Fibroblast of skin of right quadriceps (primary cell): ENCODE measurements around the gene GFER.
"Not testable (repeated sequence)": the region's sequence is repeated elsewhere in the genome, so short reads cannot be mapped to it uniquely, and the experiment has no call there.

Source experiments
- DNase-seq: peaks from one replicate; pipeline ENCODE4 v3.0.0-alpha.2; 2013

The GFER gene

DNA sequence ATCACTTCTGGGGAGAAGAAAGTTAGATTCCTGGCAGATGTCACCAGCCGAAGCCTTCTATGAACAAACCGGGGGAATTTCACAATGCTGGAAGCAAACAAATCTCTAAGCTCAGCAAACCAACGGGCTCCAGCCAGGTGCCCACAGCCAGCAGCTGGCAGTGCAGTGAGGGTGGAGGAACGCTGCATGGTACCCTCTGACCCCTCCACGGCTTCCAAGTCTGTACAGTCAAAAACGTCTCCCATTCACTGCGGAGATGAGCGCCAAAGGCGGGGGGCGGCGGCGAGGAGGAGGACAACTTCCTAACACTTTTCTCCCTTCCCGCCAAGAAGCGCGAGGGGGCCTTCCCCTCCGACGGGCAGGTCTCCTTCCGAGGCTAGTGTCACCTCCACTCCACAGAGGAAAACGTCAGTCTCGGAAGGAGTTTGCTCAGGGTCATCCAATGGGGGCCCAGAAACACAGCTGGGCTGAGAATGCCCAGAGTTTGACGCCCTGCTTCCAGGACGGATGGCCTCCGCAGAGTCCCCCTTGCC lies 24.7 kb downstream of the GFER start:
- peak; percentile 11 for DNase-seq

DNA sequence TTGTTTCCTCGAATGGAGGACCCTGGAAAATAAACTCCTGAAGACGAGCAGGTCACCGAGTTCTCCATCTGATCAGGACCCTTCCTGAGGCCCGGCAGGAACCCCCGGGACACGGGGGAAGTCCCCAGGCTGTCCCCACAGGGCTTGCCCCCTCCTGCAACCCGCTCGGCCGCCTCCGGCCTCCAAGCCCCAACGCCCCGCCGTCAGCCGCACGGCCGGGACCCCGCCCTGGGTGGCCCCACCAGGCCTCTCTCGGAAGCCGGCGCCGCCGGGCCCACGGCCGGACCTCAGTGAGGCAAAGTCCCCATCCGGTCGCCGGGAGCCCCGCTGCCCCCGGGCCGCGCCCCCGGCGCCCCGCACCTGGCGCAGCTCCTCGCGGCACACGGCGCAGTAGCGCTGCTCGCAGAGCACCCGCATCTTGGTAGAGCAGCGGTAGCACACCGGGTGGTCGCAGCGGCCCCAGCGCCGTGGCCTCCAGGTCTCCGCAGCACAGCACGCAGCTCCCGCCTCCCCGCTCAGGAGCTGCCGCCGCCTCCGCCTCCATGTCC lies 25.2 kb downstream of the GFER start:
- DNase-seq, result no peak

DNA sequence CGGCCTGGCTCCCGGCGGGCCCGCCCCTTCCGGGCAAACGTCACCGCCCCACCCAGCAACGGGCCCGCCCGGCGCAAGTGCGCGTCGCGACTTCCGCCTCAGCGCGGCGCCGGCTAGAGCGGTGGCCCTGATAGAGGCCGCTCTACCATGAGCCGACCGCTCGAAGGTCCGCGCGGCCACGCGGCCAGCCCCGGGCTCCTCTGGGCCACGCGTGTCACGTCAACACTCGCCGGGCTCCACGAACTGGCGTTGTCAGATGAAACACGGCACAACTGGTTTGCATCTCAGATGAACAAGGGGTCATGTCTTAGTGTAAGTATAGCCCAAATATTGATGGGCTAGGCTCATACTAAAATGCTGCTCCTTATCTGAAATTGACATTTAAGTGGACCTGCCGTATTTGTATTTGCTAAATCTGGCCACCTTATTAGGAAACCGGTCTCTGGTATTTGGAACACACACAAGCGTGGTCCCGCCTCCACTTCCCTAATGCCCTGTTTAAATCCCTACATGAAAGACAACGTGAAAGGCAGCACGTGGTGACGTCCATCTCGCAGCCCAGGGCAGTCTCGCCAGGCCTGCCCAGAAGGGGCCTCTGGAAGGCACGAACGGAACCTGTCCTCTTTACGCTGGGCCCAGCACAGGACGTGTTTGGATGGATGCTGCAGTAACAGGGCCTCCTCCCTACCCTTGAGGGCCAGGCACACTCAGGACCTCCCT lies 26.0 kb downstream of the GFER start, which contains the start of gene ZNF598:
Gene ZNF598 (minus strand): TSS at position 31 of the 720 bp plus-strand sequence.
- DNase-seq, result peak; percentile 88

DNA sequence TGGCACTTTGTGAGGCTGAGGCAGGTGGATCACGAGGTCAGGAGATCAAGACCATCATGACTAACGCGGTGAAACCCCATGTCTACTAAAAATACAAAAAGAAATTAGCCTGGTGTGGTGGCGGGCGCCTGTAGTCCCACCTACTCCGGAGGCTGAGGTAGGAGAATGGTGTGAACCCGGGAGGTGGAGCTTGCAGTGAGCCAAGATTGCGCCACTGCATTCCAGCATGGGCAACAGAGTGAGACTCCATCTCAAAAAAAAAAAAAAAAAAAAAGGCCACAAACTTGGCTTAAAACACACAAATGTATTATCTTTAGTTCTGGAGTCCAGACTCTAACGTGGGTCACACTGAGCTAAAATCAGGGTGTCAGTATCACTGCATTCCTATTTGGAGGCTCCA lies 27.7 kb downstream of the GFER start:
- not testable (repeated sequence) for DNase-seq

DNA sequence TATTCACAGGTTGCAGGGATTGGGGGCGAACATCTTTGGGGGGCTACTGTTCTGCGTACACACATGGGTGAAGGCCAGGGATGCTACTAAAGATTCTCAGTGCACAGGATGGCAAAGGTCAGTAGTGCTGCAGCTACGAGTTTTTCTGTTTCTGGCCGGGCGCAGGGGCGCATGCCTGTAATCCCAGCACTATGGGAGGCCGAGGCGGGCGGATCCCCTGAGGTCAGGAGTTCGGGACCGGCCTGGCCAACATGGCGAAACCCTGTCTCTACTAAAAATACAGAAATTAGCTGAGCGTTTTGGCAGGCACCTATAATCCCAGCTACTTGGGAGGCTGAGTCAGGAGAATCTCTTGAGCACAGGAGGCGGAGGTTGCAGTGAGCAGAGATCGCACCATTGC lies 29.5 kb downstream of the GFER start:
- DNase-seq, result no peak

DNA sequence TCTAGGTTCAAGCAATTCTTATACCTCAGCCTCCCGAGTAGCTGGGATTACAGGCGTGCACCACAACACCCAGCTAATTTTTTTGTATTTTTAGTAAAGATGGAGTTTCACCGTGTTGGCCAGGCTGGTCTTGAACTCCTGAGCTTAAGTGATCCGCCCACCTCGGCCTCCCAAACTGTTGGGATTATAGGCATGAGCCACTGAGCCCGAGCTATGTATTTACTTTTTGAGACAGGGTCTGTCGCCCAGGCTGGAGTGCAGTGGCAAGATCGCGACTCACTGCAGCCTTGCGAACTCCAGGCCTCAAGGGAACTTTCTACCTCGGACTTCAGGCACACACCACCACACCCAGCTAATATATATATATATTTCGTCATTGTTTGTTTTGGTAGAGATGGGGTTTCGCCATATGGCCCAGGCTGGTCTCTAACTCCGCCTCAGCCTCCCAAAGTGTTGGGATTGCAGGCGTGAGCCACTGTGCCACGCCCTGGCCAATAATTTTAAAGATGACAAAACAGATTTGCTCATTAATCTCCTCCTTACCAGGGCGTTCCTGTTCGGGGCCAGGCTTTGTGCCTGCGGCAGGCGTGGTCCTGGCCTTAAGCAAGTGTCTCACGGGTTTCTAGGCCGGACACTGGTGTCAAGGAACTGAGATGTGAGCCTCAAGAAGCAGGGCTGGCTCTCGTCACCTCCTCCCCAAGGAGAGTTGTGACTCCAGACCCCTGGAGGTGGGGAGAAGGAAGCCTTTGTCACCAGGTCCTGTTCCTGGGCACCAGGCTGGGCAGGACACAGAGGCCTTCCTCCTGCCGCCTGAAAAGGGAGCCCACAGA lies 31.3 kb downstream of the GFER start:
- no peak for DNase-seq

DNA sequence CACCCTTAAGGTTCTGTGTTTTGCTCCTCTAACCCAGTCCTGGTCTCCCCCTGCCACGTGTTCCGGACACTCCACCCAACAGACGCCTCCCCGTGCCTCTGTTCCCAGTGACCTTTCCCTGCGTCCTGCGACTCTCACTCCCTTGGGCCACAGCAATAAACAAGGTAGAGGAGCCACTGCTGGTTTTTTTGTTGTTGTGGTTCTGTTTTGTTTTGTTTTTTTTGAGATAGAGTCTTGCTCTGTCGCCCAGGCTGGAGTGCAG lies 31.9 kb downstream of the GFER start:
- DNase-seq, result no peak

DNA sequence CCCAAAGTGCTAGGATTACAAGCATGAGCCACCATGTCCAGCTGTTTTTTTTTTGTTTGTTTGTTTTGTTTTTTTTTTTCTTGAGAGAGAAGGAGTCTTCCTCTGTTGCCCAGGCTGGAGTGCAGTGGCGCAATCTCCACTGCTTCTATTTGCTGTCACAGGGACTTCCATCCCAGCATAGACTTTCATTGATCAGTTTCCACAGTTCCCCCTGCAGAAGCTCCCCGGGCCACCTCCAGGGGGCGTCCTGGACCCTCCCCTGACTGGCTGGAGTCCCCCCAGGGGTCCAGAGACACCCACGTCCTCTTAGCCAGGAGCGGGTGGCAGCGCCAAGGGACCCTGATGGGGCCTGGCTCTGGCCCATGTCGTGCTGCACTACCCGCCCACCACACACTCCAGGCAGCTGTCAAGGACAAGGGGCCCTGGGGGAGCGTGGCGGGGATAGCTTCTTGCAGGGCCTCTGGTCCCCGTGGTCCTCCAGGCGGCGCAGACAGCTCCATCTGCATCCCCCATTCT lies 32.5 kb downstream of the GFER start:
- no peak for DNase-seq

DNA sequence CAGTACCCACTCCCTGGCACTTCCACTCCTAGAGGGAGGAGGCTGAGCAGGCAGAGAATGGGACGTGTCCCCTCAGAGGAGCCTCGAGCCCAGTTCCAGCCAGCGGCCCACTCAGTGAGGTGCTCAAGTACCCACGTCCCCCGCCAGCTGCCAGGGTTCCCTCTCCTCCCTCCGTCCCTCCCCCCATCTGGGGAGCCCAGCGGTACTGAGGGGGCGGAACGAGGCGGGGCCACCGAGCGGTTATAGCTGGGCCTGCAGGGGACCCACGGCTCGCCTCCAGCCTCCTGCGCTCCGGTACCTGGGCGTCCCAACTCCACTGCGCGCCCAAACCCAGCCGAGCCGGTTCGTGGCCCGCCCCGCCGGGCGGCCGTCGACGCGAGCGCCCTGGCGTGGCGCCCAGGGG lies 35.5 kb downstream of the GFER start, which contains the start of gene NPW:
Gene NPW (plus strand): TSS at position 268 of the 403 bp plus-strand sequence.
- no peak for DNase-seq

DNA sequence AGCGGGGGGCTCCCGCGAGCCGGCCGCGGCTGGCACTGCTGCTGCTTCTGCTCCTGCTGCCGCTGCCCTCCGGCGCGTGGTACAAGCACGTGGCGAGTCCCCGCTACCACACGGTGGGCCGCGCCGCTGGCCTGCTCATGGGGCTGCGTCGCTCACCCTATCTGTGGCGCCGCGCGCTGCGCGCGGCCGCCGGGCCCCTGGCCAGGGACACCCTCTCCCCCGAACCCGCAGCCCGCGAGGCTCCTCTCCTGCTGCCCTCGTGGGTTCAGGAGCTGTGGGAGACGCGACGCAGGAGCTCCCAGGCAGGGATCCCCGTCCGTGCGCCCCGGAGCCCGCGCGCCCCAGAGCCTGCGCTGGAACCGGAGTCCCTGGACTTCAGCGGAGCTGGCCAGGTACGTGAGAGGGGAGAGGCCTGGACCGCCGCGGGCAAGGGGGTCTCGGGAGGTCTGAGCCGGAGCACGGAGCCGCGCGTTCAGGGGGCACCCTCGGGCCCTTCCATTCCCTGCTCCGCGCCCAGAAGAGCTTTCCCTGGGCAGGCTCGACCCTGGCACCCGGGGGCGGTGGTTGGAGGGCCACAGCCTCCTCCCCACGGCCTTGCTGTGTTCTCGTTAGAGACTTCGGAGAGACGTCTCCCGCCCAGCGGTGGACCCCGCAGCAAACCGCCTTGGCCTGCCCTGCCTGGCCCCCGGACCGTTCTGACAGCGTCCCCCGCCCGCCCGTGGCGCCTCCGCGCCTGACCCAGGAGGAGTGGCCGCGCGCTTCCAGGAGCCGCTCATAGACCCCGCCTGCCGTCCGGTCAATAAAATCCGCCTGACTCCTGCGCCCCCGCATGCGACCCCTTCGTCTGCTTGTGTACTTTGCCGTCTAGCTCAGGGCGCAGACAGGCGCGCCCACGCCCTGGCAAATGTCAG lies 36.2 kb downstream of the GFER start:
- no peak for DNase-seq

DNA sequence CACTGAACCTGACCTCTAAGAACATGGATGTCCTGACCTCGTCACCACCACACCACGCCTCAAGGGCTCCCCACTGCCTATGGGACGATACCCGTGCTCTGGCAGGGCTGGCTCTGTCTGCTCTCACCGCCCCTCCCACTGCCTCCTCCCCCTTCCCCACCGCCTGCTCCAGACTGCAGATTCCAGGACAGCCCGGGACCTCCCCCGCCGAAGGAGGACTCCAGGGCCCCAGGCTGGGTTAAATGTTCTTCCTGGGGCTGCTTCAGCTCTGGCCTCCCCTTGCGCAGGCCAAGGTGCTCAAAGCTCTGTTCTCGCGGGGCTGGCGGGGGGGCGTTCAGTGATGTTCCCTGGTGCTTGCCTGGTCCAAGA lies 38.7 kb downstream of the GFER start:
- DNase-seq, result peak; percentile 63

DNA sequence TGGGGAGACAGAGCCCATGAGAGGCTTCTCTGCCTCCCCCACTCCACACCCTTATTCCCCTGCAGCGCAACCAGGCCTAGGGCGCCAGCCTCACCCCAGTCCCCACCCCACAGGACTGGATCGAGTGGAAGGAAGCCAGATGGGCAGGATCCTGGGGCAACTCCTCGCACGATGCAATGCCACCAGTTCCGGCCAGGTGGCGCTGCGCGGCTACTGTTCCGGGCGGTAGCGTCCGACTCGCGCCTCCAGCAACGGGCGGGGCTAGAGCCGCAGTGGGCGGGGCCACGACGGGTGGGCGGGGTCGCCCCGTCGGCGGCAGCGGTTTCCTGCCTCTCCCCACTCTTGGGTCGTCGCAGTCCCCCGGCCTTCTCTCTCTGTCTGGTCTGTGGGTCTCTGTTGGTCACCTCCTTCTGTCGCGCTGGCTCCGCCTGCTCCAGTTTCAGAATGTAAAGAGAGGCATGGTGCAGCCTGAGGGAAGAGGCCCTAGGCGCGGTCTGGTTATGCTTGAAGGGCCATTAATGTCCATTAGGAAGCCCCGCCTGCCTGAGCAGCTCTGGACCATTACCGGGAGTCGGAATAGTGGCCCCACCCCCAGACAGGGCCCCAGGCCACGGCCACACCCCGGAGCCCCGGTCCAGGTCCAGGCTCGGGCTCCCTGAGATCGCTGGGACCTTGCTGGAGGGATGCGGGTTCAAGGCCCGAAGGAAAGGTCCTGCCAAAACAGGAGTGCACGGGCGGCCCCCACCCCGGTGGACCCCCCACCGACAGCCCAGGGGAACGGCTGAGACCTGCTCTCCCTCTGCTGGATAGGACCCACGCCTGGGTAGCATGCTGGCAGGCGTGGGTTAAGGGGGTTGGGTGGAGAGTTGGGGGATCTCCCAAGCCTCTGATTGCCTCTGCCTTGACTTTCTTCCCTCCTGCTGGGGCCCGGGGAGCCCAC lies 39.4 kb downstream of the GFER start:
- DNase-seq, result peak; percentile 82

DNA sequence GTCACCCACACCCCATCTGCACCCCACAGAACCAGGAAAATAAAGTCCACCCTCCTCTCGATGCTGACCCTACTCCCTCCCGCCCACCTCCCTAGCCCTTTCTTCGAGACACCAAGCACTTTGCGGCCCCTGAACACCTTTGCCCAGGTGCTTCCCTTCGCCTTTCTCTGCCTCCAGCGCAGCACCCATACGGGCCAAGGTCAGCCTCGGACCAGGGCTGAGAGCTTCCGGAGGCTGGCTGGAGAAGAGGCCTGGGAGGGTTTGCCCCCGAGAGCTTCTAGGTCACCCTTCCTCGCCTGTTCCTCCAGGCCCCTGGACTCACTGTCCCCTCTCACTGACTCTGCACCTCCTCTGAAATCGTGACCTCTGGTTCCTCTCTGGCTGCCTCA lies 40.0 kb downstream of the GFER start:
- no peak for DNase-seq

DNA sequence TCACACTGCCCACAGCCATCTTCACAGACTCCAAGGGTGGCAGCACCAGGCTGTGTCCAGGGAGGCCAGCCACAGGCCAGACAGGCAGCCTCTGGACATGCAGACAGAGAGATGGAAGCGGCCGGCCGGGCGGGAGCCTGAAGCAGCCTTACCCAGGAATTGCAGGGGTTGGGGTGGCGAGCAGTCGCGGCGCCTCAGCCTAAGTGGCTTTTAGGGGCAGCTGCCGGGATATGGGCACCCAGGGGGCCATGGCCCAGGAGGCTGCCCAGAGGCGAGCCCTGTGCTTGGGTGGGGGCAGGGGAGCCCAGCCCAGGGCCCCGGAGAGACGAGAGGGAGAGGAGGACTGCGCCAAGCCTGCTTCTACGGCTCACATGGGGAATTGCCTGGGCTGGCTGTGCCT lies 41.3 kb downstream of the GFER start:
- no peak for DNase-seq

DNA sequence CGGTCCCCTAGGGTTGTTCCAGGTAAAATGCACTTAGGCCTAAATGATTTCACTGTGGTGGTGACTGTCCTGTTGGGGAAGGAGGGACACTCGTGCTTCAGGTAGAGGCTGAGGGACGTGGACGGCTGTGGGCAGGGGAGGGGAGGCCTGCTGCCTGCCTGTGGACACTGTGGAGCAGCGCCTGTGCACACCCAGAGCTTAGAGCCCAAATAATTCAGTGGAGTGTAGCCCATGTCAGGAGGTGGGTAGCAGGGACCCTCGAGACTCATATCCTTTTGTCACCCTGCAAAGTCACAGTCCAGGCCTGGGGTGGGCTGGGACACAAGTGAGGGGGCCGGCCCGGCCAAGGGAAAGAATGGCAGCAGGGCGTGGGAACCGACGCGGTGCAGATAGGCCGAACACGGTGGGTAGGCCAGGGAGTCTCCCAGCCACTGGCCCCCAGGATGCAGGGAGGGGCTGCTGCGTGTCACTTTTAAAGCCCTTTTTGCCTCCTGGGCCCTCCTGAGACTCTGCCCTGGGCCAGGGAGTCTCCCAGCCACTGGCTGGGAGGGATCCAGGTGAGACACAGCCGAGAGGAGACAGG lies 42.0 kb downstream of the GFER start:
- no peak for DNase-seq

DNA sequence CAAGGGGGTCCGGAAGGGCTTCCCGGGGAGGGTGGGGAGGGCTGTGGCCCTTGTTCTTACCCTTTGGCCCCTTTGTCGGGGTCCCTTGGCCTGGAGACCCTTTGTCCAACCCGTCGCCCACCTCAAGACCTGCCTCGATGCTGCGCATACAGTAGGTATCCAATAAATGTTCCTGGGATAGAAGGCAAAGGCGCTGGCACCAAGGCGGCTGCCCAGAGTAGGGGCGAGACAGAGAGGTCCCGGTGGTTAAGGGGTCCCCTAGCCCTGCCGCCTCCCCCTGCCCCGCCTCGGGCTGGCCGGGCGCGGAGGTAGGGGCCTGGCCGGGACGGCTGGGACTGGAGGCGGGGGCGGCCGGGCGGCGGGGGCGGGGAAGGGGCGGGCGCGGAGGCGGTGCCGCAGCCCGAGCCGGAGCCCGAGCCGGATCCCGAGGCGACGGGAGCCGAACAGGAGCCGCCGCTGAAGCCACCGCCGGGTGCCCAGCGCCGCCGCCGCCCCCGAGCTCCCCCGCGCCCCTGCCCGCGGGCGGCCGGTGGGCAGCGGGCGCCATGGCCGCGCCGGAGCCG lies 42.5 kb downstream of the GFER start, which contains the start of gene NHERF2:
Gene NHERF2 (plus strand): TSS at position 442 of the 563 bp plus-strand sequence. CDS start 104 bp downstream, at position 546.
- DNase-seq, result no peak

DNA sequence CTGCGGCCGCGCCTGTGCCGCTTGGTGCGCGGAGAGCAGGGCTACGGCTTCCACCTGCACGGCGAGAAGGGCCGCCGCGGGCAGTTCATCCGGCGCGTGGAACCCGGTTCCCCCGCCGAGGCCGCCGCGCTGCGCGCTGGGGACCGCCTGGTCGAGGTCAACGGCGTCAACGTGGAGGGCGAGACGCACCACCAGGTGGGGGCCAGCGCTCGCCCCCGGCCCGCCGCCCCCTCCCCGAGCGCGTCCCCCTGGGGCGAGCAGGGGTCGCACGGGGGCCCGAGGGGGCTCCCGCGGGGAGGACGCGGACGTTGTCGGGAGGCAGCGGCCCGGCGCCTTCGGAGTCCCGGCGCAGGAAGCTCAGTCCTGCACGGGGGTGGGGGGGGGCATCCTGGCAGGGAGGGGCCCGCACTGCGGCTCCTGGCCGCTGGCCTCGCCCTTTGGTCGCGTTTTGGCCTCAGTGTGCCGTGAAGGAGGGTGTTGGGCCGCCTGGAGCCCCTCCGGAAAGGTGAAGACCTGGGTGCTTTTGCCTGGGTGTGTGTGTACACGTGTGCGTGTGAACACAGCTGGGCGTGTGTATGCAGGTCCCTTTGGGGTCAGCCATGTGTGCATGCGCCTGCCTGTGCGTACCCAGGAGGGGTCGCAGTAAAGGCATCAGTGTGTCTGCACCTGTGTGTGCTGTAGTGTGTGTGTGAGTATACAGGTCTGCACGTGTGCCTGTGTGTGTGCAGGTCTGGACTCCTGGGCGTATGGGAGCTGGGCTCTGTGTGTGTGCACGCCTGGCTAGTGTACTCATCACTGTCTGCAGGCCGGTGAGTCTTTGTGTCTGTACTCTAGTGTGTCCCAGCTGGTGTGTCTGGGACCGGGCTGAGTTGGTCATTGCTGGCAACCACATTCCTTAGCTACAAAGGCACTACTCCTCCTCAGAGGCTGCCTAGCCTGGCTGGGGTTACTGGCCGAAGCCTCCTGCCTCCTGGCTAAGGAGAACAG lies 43.3 kb downstream of the GFER start:
- peak; percentile 23 for DNase-seq

DNA sequence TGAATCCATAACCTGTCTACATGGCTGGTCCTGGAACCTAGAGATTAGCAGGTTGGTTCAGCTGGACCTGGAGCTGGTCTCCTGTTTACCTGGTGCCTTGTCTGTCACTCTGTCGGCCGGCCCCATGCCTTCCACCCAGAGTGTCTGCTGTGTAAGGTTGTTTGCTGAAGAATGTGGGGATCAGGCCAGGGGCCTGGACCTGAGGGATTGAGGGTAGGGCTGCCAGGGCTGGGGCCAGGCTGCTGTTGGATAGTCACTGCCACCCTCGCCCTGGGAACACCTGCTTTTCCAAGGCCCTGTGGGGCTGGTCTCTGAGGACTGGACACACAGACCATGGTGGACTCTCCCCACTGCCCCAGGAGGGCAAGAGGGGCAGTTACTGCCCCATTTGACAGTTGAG lies 44.2 kb downstream of the GFER start:
- DNase-seq, result no peak

DNA sequence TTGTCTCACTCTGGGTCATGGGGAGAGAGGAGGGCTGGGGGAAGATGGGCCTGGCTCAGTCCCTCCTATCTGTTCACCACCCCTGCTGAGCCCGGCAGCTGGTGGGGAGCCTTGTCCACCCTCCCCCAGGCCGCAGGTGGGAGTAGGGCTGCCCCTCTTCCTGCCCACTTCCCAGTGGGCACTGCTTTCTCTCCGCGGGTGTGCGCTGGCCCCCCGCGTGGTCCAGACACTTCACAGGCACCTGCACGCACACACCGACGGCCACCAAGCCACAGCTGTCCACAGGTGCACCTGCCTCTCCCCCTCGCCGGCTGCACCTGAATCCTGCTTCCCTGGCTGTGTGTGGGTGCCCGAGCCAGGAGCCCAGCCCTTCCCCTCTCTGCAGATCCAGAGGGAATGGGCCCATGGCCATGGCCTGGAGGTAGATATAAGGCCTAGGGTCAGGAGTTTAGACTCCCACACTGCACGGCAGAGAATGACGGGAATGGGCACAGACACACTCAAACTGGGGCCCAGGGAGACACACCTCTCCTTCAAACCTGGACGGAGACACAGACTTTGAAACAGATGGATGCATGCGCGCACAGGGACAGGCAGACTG lies 44.7 kb downstream of the GFER start:
- no peak for DNase-seq
